Stimulated activated CD4-positive, alpha-beta T cell treated with anti-CD3 and anti-CD28 coated beads, Interleukin-15, amount 100 ng/mL, for 1 hour (primary cell): ENCODE results near the gene FILIP1.
"Not testable (repeated sequence)": the region's sequence is repeated elsewhere in the genome, so short reads cannot be mapped to it uniquely, and the experiment has no call there.

ENCODE experiments used
- DNase-seq, 2 donors: peaks; one replicate each; pipeline ENCODE4 v3.0.0-alpha.2; 2020; ENCODE audit warnings: low read depth in 1 of 2, low spot score in 1 of 2

The FILIP1 gene

DNA sequence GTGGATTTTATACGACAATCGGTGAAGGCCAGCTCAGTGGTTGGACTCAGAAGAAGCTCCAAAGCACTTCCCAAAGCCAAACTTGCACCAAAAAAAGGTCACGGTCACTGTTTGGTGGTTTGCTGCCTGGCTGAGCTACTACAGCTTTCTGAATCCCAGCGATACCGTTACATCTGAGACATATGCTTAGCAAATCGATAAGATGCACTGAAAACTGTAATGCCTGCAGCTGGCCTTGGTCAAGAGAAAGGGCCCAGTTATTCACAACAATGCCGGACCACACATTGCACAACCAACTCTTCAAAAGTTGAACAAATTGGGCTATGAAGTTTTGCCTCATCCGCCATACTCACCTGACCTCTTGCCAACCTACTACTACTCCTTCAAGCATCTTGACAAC, 70.2 kb downstream of the FILIP1 start:
- no peak for DNase-seq

DNA sequence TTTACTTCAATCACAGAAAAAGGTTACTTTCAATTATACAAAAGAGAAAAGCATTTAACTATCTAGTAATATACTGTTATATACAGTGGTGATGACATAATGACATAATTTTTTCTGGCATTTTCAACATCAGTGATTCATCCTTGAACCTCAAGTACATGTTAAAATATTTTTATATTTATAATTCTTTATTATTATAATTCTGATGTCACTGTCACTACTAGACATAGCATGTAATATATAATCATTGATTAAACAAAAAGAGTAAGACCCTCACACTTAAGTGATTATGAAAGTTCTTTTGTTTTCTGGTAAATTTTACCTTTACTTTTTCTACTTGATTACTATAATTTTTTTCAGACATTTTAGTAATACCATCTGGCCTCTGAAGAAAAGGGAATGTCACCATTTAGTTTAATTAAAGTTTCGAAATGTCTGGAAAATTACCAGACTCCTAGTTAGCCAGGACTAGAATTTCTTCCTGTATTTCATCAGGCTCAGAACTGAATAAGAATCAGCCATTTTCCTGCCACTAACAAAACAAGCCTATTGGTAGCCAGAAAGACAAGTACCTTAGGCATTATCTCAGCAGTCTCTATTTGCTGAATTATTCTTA, 71.5 kb downstream of the FILIP1 start:
- no peak for DNase-seq

DNA sequence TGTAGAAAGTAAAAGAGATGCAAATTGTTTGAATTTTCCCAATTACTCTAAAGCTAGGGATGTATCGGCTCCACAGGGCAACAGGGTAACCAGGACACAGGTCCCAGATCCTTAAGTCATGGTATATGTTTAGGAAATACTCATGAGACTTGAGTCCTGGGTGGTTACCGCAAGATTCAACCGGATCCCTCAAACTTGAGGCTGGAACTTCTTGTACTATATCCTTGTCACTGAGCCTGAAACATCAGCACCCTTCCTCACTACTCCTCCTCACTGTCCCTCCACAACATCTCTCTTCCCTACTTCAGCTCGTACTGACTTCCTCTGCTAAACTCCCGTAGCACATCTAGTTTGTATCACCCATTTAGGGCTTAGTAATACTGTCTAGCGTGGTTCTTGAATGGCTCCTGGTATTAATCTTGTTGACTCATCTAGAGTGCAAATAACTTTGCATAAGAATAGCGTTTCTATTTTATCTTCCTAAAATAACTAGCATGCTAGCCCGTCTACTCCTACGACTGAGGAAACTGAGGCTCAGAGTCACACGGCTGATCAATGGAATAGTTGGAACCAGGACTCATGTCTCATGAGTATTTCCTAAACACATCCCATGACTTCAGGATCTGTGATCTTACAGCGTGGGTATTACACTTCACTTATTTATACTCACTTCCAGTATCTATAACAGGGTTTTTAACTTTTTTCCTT, 72.1 kb downstream of the FILIP1 start:
- DNase-seq = no peak

DNA sequence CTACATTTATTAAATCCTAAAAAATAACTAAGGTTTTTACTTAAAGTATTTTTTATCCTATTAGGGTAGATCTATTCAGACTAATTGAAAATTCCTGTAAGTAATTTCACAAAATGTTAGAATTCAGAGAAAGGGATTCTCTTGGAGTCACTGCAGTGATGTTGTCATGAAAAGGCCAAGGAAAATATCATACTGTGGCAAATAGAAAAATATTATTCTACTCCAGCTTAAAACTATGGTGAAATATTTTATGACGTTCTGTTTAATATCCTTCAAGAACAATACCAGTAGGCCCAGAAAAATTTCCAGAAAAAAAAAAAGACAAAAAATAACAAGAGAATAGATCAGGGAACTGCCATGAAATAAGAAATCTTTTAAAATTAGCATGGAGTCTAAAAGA, 73.6 kb downstream of the FILIP1 start:
- DNase-seq = no peak

DNA sequence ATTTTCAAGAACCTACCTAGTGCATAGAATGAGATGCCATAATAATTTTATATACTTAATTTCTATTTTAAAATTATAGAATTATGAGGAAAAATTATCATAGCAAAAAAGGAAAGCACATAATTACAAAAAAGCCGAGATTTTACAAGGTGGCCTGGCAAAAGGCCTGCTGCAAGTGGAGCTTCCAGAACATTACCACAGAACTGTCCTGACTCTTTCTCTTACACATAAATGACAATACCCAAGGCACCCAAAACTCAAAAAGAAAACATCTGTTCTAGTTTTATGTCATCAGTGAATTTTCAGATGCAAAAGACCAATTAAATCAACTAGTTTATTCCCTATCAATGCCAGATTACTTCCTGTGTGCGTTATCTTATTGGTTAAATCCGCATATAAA, 74.2 kb downstream of the FILIP1 start:
- no peak for DNase-seq

DNA sequence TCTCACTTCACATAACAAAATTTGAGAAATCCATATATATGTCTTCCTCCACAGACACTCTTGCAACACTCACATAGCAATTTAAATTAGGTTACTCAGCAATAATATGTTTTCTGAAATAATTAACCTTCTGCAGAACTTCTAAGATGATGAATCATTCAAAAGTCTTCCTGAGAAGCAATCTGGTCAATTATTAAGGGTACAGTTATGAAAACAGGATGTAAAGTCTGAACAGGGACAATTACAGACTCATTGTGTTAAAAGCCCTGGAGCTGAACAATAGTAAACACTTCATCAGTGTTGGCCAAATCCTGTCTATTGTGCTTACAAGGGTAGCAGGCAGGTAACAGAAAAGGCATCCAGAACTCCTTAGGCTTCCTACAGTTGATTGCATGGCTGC, 75.4 kb downstream of the FILIP1 start:
- DNase-seq = no peak

DNA sequence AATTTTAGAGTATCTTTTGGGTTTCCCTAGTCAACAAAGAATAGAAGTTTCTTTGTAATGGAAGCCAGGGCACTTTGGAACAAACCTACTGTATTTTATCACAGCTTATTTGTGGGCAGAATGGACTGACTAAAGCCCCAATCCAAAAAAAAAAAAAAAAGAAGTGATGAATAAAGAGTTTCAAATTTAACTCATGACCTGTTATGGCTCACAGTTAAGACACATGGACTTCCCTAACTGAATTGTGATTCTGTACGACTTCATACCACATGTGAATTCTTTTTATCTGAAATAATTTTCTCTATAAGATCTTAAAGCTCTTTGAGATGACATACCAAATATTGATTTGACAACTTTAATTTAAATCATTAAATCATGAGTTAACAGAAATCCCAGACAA, 77.2 kb downstream of the FILIP1 start:
- DNase-seq = no peak

DNA sequence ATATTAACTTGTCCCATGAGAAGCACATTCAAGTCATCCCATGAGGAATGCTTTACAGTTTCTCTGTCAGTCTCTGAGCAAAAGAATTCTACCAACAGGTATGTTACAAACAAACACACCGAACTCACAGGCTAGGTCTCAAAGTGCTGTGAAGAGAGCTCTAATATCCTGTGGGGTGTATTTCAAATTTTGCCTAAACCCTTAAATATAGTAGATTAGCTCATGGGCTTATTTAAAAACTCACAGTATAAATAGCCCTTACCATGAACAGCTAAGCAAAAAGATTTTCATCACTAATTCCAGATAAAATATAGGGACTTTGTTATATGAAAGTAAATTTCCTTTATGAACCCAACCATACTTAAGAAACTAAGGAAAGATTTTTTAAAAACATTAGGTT, 77.8 kb downstream of the FILIP1 start:
- DNase-seq = no peak

DNA sequence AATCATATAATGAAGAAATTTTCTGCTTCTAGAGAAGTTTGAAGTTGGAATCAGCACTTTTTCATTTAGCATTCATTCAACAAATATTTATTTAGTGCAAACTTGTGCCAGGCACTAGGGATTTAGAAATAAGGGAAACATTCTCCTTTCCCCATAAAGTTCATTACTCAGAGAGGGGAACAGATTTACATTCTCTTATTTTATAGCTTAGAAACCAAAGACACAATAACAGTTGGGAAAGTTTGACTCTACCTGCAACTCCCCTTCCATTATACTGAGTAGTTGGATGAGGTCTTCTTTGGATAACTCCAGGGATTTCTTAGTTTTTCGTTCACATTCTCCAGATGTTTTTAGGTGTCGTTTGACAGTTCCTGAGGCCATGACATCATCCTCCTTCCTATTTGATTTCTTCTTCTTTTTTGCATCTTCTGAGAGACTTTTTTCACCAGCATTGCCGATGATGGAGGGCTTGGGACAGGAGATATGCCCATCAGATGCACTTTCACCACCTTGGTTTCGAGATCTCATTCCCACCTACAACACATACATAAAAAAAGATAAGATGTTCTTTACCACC, 79.1 kb downstream of the FILIP1 start:
- no peak for DNase-seq

DNA sequence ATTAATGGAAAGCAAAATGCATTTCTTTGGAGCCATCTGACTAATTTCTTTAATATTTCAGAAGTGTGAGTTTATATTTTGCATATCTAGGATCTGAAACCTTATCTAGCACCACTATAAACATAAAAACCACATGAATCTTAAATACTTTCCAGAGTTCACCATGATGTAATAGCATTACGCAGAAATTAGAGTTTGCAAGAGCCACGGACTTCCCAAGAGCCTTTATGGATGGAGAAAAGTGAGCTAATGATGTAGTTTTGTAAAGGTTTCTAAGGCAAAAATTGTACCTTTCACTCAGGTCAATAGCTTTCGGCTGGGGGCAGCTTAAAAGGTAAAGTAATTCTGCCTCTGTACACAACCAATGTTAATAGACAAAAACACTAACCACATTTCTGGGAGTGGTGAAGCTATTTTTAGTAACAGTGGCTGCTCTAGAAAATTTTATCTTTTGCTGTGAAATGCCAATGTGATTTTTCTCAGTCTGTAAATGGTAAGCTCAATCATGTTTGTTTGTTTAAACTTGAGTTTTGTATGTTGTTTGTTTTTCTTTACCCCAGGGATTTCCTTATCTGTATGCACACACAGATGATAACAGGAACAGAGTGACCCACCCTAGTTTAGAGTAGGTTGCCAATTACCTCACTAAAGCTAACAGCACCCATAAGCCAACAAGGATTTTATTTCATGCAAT, 80.5 kb downstream of the FILIP1 start:
- no peak for DNase-seq

DNA sequence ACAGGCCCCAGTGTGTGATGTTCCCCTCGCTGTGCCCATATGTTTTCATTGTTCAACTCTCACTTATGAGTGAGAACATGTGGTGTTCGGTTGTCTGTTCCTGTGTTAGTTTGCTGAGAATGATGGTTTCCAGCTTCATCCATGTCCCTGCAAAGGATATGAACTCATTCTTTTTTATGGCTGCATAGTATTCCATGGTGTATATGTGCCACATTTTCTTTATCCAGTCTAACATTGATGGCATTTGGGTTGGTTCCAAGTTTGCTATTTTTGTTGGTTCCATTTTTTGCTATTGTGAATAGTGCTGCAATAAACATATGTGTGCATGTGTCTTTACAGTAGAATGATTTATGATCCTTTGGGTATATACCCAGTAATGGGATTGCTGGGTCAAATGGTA, 83.0 kb downstream of the FILIP1 start:
- DNase-seq = not testable (repeated sequence)

DNA sequence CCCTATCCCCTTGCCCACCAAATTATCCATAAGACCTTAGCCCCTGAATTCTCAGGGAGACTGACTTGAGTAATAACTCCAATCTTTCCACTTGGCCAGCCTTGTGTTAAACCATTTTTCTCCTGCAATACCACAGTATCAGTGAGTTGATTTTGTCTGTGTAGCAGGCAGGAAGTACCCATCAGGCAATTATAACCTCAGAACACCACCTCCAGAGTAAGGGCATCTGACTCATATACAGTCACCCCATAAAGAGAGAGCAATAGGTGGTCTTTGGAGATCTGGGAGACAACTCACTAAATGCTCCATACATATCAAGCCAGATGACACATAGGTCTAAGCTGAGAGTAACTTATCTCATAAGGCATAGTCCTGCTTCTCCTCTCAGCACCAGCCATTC, 83.7 kb downstream of the FILIP1 start:
- no peak for DNase-seq

DNA sequence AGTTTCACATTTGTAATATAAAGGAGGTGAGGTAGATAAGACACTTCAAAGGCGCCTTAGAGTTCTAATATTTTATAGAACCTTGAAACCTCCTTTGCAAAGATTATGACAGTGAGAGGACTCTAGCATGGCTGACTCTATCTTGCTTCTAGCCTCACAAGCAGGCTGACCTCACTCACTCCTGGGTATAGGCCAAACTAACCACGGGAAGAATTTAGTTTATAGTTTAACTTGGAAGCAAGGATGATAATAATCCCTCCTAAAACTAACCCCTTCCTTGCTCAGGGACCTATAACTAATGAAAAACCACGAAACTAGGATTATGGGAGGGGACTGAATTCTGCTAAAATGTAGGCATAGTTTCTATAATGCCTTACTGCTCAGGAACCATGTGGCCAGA, 84.3 kb downstream of the FILIP1 start:
- no peak for DNase-seq

DNA sequence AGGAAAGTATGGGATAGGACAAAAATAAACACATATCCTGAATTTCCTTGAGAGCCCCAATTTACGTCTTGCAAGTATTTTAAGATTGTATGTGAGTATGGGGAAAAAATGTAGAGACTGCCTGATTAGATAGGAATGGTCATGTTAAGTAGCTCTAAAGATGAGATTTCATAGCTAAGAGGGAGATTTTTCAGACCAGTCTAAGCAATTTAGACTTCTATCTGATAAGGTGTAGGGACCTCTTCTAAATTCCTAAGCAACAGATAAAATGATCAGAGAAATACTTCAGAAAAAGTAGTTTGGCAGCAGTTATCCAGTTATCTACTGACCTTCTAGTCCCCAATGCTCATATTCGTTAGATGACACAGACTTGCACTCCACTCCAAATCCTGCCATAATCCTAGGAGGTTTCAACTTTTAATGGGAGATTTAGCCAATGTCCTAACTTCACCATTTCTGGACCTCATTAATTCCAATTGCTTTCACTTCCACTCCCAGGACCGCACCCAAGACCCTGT, 90.0 kb downstream of the FILIP1 start:
- no peak for DNase-seq

DNA sequence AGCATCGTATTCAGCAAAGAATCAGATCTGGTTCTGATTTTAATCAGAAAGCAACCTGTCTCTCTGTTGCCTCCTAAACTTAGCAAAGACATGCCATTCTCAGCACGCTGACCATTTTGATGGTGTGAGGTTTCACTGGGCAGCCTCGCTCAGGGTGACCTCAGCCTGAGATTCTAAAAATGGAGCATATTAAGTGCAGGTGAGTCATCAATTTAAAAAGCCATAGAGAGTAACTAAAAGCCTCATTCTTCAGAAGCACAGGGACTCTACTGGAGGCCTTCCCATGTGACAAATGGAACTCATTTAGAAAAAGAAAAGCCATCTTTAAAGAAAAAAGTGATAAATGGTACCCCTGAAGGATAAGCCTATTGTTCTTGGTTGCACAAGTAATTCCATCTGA, 91.3 kb downstream of the FILIP1 start:
- no peak for DNase-seq

DNA sequence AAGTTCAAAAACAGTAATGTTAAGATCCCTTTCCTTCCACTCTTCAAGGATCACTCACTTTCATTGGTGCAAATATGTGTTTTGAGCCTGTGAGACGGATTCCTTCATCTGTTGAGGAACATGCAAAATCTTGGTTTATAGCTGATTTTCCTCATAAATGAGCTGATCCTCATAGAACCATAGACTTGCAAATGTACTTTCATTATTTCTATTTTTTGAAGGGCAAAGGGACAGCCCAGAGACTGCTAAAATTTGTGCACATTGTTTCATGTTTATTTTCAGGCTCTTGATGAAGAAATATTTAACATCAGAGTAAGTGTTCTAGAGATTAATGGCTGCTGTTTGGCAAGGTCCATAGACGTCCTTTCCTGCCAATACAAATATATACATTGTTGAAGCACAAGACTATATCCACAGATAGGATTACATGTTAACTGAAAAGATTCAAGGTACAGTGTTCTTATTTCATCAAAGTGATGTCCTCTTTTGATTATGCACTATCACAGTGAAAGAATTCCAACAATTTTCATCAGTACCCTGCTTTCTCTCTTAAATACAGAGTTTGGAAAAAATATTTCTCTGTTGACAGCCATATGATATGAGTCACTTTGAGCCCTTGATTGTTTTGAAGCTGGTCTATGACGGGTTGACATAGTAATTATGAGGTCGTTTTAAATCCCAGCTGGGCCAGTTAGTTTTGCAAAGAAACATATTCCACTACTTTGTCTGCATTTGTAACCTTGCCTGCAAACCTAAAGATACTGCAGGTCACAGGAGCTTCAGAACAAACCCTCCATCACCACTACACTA, 95.7 kb downstream of the FILIP1 start:
- no peak for DNase-seq

DNA sequence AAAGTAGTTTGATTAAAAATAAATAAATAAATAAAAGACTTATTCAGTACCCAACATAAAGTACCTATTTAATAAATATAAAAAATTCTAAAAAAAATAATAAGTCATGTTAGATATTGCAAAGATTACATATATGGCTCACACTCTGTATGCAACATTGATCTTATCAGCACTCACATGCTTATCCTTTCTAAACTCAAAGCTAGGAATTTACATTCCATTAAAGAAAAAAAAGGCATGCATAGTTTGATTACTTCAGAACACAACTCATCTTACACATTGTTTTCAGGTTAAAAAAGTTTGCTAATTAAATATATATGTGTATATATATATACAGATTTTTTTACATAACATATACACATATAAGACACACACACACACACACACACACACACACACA, 96.4 kb downstream of the FILIP1 start:
- DNase-seq = no peak

DNA sequence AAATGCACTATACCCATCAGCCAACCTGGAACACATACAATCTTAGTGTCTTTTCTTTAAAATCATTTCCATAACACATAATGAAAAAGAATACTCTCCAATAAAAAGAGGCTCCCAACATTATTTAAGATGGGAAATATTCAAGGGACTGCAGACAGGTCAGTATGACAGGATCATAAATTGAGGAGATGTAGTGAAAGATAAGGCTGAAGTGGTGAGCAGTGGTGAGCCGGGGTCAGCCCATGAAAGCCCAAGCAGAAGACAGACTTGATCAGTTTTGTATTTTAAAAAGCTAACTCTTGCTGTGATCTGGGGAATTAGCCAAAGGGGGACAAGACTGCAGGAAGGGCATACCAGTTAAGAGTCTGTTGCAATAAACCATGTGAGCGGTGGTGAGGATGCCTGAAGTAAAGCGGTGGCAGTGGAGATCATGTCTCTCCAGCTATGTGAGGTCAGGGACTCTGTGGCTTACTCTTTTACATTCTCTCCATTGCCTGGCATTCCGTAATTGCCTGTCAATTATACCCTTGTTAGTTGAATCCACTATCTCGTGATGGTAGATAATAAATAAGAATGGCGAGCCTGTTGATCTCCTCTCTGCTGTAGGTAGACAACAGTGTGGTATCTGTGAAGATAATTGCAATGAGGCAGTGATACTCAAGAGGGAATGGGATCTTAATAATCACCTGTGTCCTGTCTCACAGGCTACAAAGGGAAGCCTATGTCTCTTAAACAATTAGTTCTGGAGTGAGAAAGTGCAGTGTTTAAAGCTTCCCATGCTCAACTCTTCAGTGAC, 97.4 kb downstream of the FILIP1 start:
- DNase-seq = no peak

DNA sequence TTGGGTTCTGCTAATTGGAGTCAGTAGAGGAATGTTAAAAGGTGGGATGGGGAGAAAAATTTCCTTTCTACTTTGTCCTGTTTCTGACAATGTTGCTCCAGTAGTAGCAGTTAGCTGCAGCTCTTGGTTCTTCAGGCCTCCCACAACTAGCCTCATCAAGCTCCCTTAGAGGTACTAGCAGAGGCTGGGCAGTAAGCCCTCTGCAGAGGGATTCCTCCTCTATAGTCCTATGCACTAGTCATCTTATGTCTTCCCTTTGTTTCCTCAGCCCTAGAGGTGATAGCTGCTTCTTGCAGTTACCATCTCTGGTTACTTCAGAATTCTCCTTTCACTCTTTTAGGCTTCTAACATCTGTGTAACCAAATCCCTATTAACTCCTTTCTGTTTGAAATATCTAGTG, 99.8 kb downstream of the FILIP1 start:
- DNase-seq = no peak

DNA sequence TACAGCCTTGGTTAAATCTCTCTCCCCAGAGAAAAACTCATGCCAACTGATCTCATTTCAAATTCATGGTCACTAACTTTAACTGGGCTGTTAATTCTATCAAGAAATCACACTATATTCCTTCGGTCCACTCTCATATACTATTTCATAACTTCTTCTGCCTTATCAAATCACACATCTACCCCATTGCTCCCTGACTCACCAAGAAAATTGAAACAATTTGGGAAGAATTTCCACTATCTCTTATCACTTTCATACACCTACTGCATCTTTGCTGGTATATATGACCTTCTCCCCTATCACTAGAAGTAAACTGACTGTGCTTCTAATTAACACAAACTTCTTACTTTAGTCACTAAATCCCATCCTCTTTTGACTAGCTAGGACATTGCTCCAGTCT, 102.3 kb downstream of the FILIP1 start:
- no peak for DNase-seq
